ENCODE results near the gene CFAP100.

The CFAP100 gene

GRCh38 chr3:126448136-126448892 is 53.6 kb downstream of the CFAP100 start:
- no peak for DNase-seq (ENCODE audit: low read depth)
- TF ChIP-seq CTCF (IDR thresholded peaks at IDR 0.05; ENCODE audit: low read length, missing control alignments): no peak
- no peak overlapping the region for H3K4me3 ChIP-seq (replicated peaks; ENCODE audit: low read depth, low read length)

- DNase-seq (ENCODE audit: low read depth): no peak
- TF ChIP-seq CTCF (IDR thresholded peaks at IDR 0.05; ENCODE audit: low read length, missing control alignments): no peak
- H3K4me3 ChIP-seq (replicated peaks; ENCODE audit: low read depth, low read length): no peak overlapping the region
Observed at GRCh38 chr3:126448893-126449180, 54.1 kb downstream of the CFAP100 start.

GRCh38 chr3:126449621-126450051 is 54.9 kb downstream of the CFAP100 start:
- no peak overlapping the region for H3K4me3 ChIP-seq (replicated peaks; ENCODE audit: low read depth, low read length)
- no peak for TF ChIP-seq CTCF (IDR thresholded peaks at IDR 0.05; ENCODE audit: low read length, missing control alignments)
- no peak for DNase-seq (ENCODE audit: low read depth)

- TF ChIP-seq CTCF (IDR thresholded peaks at IDR 0.05; ENCODE audit: low read length, missing control alignments): no peak
- no peak for DNase-seq (ENCODE audit: low read depth)
- no peak overlapping the region for H3K4me3 ChIP-seq (replicated peaks; ENCODE audit: low read depth, low read length)
Observed at GRCh38 chr3:126450219-126450618, 55.5 kb downstream of the CFAP100 start.

GRCh38 chr3:126450744-126451143 is 56.0 kb downstream of the CFAP100 start:
- H3K4me3 ChIP-seq (replicated peaks; ENCODE audit: low read depth, low read length): no peak overlapping the region
- DNase-seq (ENCODE audit: low read depth): no peak
- no peak for TF ChIP-seq CTCF (IDR thresholded peaks at IDR 0.05; ENCODE audit: low read length, missing control alignments)

- no peak for TF ChIP-seq CTCF (IDR thresholded peaks at IDR 0.05; ENCODE audit: low read length, missing control alignments)
- no peak overlapping the region for H3K4me3 ChIP-seq (replicated peaks; ENCODE audit: low read depth, low read length)
- DNase-seq (ENCODE audit: low read depth): no peak
Observed at GRCh38 chr3:126451511-126451910, 56.8 kb downstream of the CFAP100 start.

GRCh38 chr3:126452213-126452612 is 57.5 kb downstream of the CFAP100 start:
- DNase-seq (ENCODE audit: low read depth): no peak
- TF ChIP-seq CTCF (IDR thresholded peaks at IDR 0.05; ENCODE audit: low read length, missing control alignments): no peak
- no peak overlapping the region for H3K4me3 ChIP-seq (replicated peaks; ENCODE audit: low read depth, low read length)

Measured in fibroblast of pulmonary artery (primary cell).